Adipocyte (in vitro differentiated cells): ENCODE results near the gene IGF1R.

Experiments used
- DNase-seq: peaks from one replicate; pipeline ENCODE4 v3.0.0-alpha.2; 2015; ENCODE audit warnings: low read depth
- H3K27me3 ChIP-seq: replicated peaks from 2 replicates; pipeline ENCODE4 v1.7.0; 2013; ENCODE audit warnings: mild to moderate bottlenecking, low read length, moderate library complexity; ENCODE audit not compliant: control insufficient read depth, insufficient read depth
- H3K36me3 ChIP-seq: 2 replicates; pipeline ENCODE4 v1.7.0; 2013; ENCODE audit warnings: low read length, mild to moderate bottlenecking, moderate library complexity; ENCODE audit not compliant: control insufficient read depth, insufficient read depth, severe bottlenecking
- H3K4me1 ChIP-seq: 2 replicates; pipeline ENCODE4 v1.7.0; 2013; ENCODE audit warnings: mild to moderate bottlenecking, low read length, moderate library complexity; ENCODE audit not compliant: control insufficient read depth, insufficient read depth
- H3K4me3 ChIP-seq: 2 replicates; pipeline ENCODE4 v1.7.0; 2013; ENCODE audit warnings: mild to moderate bottlenecking, low read length, moderate library complexity
- H3K9ac ChIP-seq: 2 replicates; pipeline ENCODE4 v1.7.0; 2013; ENCODE audit warnings: mild to moderate bottlenecking, low read length, moderate library complexity
- H3K9me3 ChIP-seq: 2 replicates; pipeline ENCODE4 v1.7.0; 2013; ENCODE audit warnings: mild to moderate bottlenecking, low read length, moderate library complexity; ENCODE audit not compliant: control insufficient read depth

The IGF1R gene

DNA sequence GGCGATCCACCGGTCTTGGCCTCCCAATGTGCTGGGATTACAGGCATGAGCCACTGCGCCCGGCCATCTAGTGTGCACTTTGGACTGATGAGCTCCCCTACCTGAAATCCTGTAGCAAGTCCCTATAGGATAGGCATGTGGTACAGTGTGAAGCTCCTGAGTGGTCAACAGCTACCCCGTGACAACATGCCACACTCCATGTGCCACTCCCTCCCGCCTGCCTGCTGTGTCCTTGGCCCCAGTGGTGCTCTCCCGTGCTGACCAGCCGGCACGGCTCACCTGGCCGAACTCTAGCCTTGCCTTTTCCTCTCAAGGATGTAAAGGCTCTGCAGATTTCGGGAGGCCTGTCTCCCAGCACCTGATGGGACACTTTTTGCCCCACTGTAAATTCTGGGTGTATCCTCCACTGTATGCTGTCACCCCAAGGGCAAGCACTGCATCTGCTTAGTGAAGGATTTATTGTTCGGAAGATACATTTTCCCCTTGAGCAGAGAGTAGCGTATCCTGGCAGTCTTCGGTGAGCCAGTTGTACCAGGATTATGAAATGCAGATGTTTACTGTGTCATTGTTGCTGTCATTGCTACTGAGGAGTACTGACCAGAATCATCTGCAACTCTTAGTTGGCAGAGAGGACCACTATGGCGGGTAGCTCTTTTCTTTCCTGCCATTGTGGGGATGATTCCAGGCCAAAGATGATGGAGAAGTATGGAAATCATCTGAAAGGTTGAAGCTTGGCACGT, 64.7 kb downstream of the IGF1R start:
- Histone ChIP-seq H3K9ac (no peak overlapping the region), H3K4me3 (no peak overlapping the region), H3K36me3 (peaks cover 2% of the 10 kb centered on the region), H3K4me1 (peaks cover 7% of the 10 kb centered on the region), H3K27me3 (no peaks in the 10 kb centered on the region), H3K9me3 (no peaks in the 10 kb centered on the region)
- DNase-seq = no peak

DNA sequence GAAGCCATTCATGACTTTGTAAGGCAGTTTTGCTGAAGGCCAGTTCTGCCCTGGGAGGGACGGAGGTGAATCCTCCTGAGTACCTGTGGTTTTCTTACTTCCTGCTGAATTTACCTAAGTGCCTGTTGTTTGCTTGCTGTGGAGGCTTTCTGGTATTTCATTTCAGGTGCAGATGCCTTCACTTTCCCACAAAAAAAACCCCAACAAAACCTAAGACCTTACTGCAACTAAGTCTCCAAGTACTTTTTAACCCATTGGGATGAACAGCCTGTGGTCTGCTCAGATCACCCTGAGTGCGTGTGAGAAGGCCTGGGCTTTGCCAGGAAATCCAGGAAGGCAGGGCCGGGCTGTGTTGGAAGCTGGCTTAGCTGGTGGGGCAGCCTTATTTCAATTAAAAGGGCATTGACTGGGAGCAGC, 65.3 kb downstream of the IGF1R start:
- H3K36me3 ChIP-seq = no peaks in the 10 kb centered on the region
- peaks cover 11% of the 10 kb centered on the region for H3K4me1 ChIP-seq
- no peaks in the 10 kb centered on the region for H3K27me3 ChIP-seq
- H3K9ac ChIP-seq = no peak overlapping the region
- H3K4me3 ChIP-seq = no peak overlapping the region
- no peaks in the 10 kb centered on the region for H3K9me3 ChIP-seq
- no peak for DNase-seq

DNA sequence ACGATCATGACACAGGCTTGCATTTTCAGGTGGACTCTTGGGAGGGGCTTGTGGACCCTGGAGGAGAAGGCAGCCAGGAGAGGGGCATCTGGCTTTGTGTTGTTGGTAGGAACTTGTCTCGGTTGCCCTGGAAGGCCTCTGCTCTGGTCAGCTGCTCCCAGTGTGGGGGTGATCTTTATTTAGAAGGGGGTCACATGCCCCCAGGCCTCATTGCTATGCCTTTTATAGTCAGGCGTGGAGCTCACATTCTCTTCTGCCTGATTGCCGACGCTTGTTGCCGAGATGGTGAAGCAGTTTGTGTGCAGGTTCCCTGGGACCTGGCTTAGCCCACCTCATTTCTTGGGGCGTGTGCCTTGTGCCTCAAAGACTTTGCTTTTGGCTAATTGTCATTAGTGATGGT, 66.6 kb downstream of the IGF1R start:
- Histone ChIP-seq H3K4me3 (no peak overlapping the region), H3K27me3 (no peaks in the 10 kb centered on the region), H3K4me1 (peaks cover 22% of the 10 kb centered on the region), H3K9me3 (no peaks in the 10 kb centered on the region), H3K36me3 (no peaks in the 10 kb centered on the region), H3K9ac (no peak overlapping the region)
- DNase-seq = no peak

DNA sequence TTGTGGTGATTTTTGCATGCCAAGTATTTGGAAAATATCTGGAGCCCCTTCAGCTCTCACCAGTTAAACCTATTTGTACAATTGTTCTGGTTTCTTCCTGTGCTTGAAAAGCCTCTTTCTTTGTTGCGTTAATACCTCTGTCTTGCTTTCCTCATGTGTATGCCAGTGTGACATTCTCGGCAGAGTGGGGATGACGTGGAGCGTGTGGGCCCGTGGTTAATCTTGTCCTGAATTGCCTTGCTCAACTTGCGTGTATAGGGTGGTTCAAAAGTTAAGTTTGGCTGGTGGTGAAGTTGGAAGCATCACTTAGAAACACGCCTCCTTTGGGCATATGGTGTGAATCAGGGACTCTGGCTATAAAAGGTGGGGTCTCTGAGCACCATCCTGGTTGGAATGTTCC, 67.1 kb downstream of the IGF1R start:
- H3K4me3 ChIP-seq = no peak overlapping the region
- no peaks in the 10 kb centered on the region for H3K9me3 ChIP-seq
- H3K36me3 ChIP-seq = no peaks in the 10 kb centered on the region
- DNase-seq = no peak
- no peaks in the 10 kb centered on the region for H3K27me3 ChIP-seq
- H3K4me1 ChIP-seq = peaks cover 22% of the 10 kb centered on the region
- no peak overlapping the region for H3K9ac ChIP-seq

DNA sequence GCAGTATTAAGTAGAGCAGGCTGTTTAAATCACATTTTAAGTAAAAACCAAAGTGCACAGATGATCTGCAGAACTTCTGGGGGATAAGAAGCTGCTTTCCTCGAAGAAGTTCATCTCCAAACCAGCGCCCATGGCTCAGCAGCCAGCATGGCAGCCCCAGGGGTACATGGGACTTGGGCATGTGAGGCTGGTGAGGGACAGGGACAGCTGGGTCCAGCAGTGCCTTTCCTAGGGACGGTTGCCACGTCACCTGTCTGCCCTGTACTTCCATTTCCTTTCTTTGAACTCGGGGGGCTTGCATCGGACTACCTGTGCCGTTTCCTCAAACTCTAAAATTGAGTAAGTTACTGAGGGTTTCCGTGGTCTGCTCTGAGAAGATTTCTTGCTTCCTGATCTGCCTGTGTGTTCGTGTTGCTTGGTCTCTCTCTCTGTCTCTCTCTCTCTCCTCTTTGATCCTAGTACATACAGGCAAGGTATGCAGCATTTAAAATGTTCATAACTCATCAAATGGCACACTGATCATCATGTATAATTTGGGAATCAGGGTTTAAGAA, 67.6 kb downstream of the IGF1R start:
- peaks cover 22% of the 10 kb centered on the region for H3K4me1 ChIP-seq
- no peaks in the 10 kb centered on the region for H3K27me3 ChIP-seq
- H3K36me3 ChIP-seq = no peaks in the 10 kb centered on the region
- no peak overlapping the region for H3K9ac ChIP-seq
- no peak for DNase-seq
- H3K4me3 ChIP-seq = no peak overlapping the region
- H3K9me3 ChIP-seq = no peaks in the 10 kb centered on the region

DNA sequence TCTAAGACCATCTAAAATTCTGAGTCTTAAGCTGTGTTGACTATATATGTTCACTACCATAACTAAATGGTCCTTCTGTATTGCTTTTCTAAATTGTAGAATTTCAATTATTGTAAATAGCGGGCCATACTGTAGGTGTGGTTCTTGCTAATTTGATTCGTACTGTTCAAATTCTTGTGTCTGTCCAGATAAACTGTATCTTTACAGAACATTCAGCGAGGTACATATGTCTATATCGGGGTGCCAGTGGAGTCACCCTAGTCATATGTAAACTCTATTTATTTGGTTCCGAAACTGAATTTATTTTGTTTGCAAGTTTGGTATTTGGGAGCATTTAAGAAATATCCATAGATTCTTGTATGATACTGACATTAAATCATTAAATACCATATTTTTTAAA, 69.0 kb downstream of the IGF1R start:
- H3K9me3 ChIP-seq = no peaks in the 10 kb centered on the region
- no peak overlapping the region for H3K4me3 ChIP-seq
- no peak overlapping the region for H3K9ac ChIP-seq
- no peaks in the 10 kb centered on the region for H3K27me3 ChIP-seq
- H3K4me1 ChIP-seq = peaks cover 22% of the 10 kb centered on the region
- no peaks in the 10 kb centered on the region for H3K36me3 ChIP-seq
- DNase-seq = no peak

DNA sequence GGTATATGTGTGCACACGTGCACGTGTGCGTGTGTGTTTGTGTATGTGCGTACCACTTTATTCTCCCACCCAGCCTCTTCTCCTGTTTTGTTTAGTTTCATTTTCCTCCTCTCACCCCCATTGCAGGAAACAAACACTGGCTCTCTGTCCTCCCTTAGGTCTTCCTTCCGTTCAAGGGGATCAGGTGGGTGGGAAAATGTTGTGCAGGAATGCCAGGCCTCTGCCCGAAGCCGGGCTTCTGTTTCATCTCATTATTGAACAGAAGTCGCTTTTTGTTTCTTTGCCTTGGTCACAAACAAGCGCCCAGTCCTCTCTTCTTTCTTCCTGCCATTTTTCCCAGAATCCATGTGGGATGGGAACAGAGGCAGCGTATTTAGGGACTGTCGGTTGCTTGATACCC, 69.6 kb downstream of the IGF1R start:
- Histone ChIP-seq H3K36me3 (no peaks in the 10 kb centered on the region), H3K27me3 (no peaks in the 10 kb centered on the region), H3K4me1 (peaks cover 22% of the 10 kb centered on the region), H3K9ac (no peak overlapping the region), H3K4me3 (no peak overlapping the region), H3K9me3 (no peaks in the 10 kb centered on the region)
- DNase-seq = no peak

DNA sequence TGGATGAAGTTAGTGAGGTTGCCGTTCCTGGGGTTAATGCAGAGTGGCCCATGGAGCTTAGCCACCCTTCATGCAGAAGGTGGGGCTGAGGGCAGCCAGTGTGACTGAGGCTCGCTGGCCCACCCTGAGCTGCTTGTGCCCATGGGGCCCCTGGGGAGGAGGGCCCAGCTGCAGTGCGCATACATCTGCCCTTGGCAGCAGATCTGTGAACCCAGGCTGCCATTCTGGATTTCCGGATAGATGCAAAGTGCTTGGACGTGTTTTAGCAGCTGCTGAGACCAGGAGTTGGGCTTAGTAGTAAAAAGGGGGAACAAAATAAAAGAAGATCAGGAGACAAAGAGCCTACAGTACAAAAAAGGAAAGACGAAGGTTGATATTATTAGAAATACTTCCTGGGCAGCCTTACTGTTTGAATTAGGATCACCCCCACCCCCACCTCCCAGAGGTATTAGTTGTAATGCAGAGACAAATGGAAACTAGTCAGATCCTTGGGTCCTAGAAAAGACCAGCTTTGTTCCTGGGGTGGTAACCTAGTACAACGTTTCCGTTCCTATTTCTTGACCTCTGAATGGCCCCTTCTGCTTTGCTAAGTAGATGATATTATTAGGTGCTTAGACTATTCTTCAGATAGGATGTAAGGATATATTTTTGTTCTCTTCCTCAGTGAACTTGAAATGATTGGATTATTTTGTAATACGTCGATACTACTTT, 70.2 kb downstream of the IGF1R start:
- no peak for DNase-seq
- no peak overlapping the region for H3K9ac ChIP-seq
- peaks cover 27% of the 10 kb centered on the region for H3K4me1 ChIP-seq
- H3K36me3 ChIP-seq = no peaks in the 10 kb centered on the region
- no peaks in the 10 kb centered on the region for H3K27me3 ChIP-seq
- H3K4me3 ChIP-seq = peak overlapping the region; percentile 5
- H3K9me3 ChIP-seq = no peaks in the 10 kb centered on the region

DNA sequence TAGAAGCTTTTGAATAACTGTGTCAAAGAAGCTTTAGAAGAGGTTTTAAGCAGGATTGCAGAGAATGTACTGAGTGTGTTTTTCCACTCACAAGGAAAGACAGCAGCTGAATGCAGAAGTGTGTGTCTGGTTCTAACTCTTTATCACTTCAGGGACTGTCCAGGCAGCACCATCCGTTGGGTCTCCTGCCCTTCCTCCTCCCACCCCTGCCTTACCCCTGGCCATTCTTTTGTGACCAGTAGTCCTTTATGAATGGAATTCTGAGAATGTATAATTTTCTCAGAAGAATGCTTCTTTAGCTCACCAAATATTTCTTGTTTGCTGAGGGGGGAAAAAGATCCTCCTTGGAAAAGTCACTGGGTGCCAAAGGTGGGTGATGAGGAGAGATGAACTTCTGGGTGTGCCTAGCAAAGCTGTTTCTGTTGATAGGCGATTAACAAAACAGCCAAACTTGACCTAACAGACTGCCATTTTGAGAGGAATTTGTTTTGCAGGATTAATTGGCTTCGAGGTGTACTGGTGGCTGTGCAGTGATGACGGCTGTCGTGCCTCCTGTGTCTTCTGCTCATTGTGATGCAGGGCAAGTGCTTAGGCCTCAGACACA, 70.9 kb downstream of the IGF1R start:
- peaks cover 24% of the 10 kb centered on the region for H3K4me1 ChIP-seq
- peak; percentile 36 for DNase-seq

DNA sequence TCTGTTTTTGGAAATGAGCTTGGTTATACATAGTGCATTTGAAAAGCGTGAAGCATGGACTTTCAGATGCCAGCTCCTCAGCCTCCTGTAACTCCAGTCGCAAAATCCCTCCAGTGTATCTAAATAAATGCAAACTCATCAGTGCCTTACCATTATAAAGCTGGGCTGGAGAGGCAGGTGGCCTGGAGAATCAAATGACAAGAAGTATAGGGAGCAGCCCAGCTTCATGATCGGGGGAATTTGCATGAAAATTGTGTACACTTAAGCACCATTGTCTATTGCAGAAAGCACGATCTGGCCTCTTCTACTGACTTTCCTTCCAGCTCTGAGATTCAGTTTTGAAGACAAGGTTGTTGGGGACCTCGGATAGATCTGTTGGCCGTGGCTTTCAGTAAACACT, 71.7 kb downstream of the IGF1R start:
- Histone ChIP-seq H3K9me3 (no peaks in the 10 kb centered on the region), H3K27me3 (no peaks in the 10 kb centered on the region), H3K4me3 (no peak overlapping the region), H3K36me3 (no peaks in the 10 kb centered on the region), H3K4me1 (peaks cover 24% of the 10 kb centered on the region), H3K9ac (no peak overlapping the region)
- no peak for DNase-seq

More for the DNA sequence above, 70.9 kb downstream of the IGF1R start:
- Histone ChIP-seq H3K36me3 (no peaks in the 10 kb centered on the region), H3K4me3 (peak overlapping the region; percentile 5), H3K27me3 (no peaks in the 10 kb centered on the region), H3K9me3 (no peaks in the 10 kb centered on the region), H3K9ac (no peak overlapping the region)
